ENCODE results near the gene VEZF1. TPM values are rescaled to one million over a fixed set of nuclear protein-coding genes. Genes with fewer than 3 reads are reported as not detected.

VEZF1 gene
- total and polyA plus RNA-seq, 8 donors = 11.7 to 41.6 (median 23.3) TPM

- Histone ChIP-seq H3K36me3 (peaks cover 0 to 30% (median 4%) of the 10 kb centered on the region in 3 donors), H3K4me1 (peaks cover 13 to 16% (median 14%) of the 10 kb centered on the region in 3 donors)
Observed at GRCh38 chr17:57999010-57999495, 11.0 kb upstream of the VEZF1 start.

GRCh38 chr17:57997085-57997809 lies 9.2 kb upstream of the VEZF1 start:
- no peaks in the 10 kb centered on the region for H3K9me3 ChIP-seq
- H3K4me3 ChIP-seq = no peak overlapping the region
- no peak for DNase-seq
- TF ChIP-seq CTCF (IDR thresholded peaks at IDR 0.05) = no peak
- H3K4me1 ChIP-seq = peaks cover 0 to 7% (median 0%) of the 10 kb centered on the region in 3 donors
- no peak for FAIRE-seq
- intact Hi-C loops (cut with DNase I) = loop anchor here in 2 of 3 donors (5.0 kb wide), 1 partner anchor 140 kb away; no protein-coding TSS in a partner anchor
- 85 to 89% methylated on average over 3 of the region's 3 CpGs for WGBS, 2 donors
- no peak overlapping the region for H3K27ac ChIP-seq
- ATAC-seq = no peak
- peaks cover 0 to 16% (median 0%) of the 10 kb centered on the region in 3 donors for H3K36me3 ChIP-seq
- H3K27me3 ChIP-seq = no peaks in the 10 kb centered on the region

More at GRCh38 chr17:57999010-57999495, 11.0 kb upstream of the VEZF1 start:
- Histone ChIP-seq H3K9me3 (no peaks in the 10 kb centered on the region), H3K27ac (no peak overlapping the region), H3K4me3 (no peak overlapping the region), H3K27me3 (no peaks in the 10 kb centered on the region)
- FAIRE-seq = no peak
- DNase-seq = no peak
- no peak for ATAC-seq
- no peak for TF ChIP-seq CTCF (IDR thresholded peaks at IDR 0.05)
- intact Hi-C loops (cut with DNase I) = loop anchor here in 2 of 3 donors (5.0 kb wide), 1 partner anchor 142 kb away; no protein-coding TSS in a partner anchor

- FAIRE-seq = no peak
Observed at GRCh38 chr17:57995076-57995956, 7.3 kb upstream of the VEZF1 start.

GRCh38 chr17:57994436-57994835 lies 6.4 kb upstream of the VEZF1 start:
- no peak for TF ChIP-seq CTCF (IDR thresholded peaks at IDR 0.05)
- Histone ChIP-seq H3K36me3 (peaks cover 0 to 4% (median 0%) of the 10 kb centered on the region in 3 donors), H3K4me1 (peaks cover 0 to 9% (median 7%) of the 10 kb centered on the region in 3 donors), H3K4me3 (no peak overlapping the region), H3K9me3 (no peaks in the 10 kb centered on the region), H3K27ac (peak overlapping the region in 1 of 4 donors; percentile 30), H3K27me3 (no peaks in the 10 kb centered on the region)
- DNase-seq (no peak), FAIRE-seq (no peak), ATAC-seq (no peak)
- WGBS, 2 donors = 42 to 51% methylated on average over 2 of the region's 2 CpGs
- intact Hi-C loops (cut with DNase I) = no loop called here

More at GRCh38 chr17:57995076-57995956, 7.3 kb upstream of the VEZF1 start:
- 29 to 34% methylated on average over 4 of the region's 4 CpGs for WGBS, 2 donors
- DNase-seq = peak in 5 of 6 donors; percentile 45 to 74 (median 55)
- H3K9me3 ChIP-seq = no peaks in the 10 kb centered on the region
- H3K27me3 ChIP-seq = no peaks in the 10 kb centered on the region
- no peak overlapping the region for H3K4me3 ChIP-seq
- intact Hi-C loops (cut with DNase I) = loop anchor here in 2 of 3 donors (5.0 kb wide), 1 partner anchor 138 kb away; no protein-coding TSS in a partner anchor
- H3K36me3 ChIP-seq = peaks cover 0 to 5% (median 0%) of the 10 kb centered on the region in 3 donors
- H3K27ac ChIP-seq = no peak overlapping the region
- peaks cover 0 to 7% (median under 1%) of the 10 kb centered on the region in 3 donors for H3K4me1 ChIP-seq
- peak; percentile 18 to 49 (median 31) for TF ChIP-seq CTCF (IDR thresholded peaks at IDR 0.05)
- ATAC-seq = peak; percentile 74 to 96 (median 92)

All from pancreas (tissue), 10 donors.